IMR-90 (cell line): Measurements from ENCODE around the gene NAB1. TPM values are rescaled to one million over a fixed set of nuclear protein-coding genes. Genes with fewer than 3 reads are reported as not detected.

ENCODE experiments used
- ATAC-seq: fragments of 200-7000 bp; cut with Tn5 transposase; 2 replicates; pipeline ENCODE4 v1.9.1; 2020; ENCODE audit warnings: low read depth, mild to moderate bottlenecking, moderate library complexity
- BruUV-seq: library from RNA; stranded (reverse); fragments of 400-500 nt; replicated peaks from 2 replicates; lab custom pipeline; 2021; lab: Mats Ljungman, UMichigan
- CTCF ChIA-PET: fragments of 300-600 bp; formaldehyde crosslinking; extraction: SDS; loops from one replicate; lab custom pipeline; 2021; ENCODE audit warnings: antibody characterized with exemption; lab: Yijun Ruan, JAX
- POLR2A ChIA-PET: fragments of 300-600 bp; sonication (Branson Sonifier 250); formaldehyde crosslinking; loops from one replicate; lab custom pipeline; 2022; ENCODE audit warnings: antibody characterized with exemption; ENCODE audit not compliant: unreplicated experiment; lab: Charles Lee
- DNase-seq: peaks from one replicate; pipeline ENCODE4 v3.0.0; 2013
- H2AFZ ChIP-seq: replicated peaks from 2 replicates; pipeline ENCODE3; 2013; ENCODE audit warnings: low read length, mild to moderate bottlenecking; ENCODE audit not compliant: poor library complexity
- H2AK5ac ChIP-seq: 2 replicates; pipeline ENCODE4 v1.6.1; 2013; ENCODE audit warnings: low read depth, low read length, inconsistent platforms
- H2AK9ac ChIP-seq: replicated peaks from 2 replicates; pipeline ENCODE3; 2013; ENCODE audit warnings: mild to moderate bottlenecking, low read depth, low read length, moderate library complexity; ENCODE audit not compliant: poor library complexity
- H2BK120ac ChIP-seq: 2 replicates; pipeline ENCODE4 v1.6.1; 2013; ENCODE audit warnings: low read depth, low read length, inconsistent platforms
- H2BK15ac ChIP-seq: 3 replicates; pipeline ENCODE4 v1.6.1; 2013; ENCODE audit warnings: low read depth, low read length, inconsistent platforms
- H2BK20ac ChIP-seq: 2 replicates; pipeline ENCODE4 v1.6.1; 2013; ENCODE audit warnings: low read depth, mild to moderate bottlenecking, inconsistent platforms, low read length, moderate library complexity
- H2BK5ac ChIP-seq: 2 replicates; pipeline ENCODE4 v1.6.1; 2013; ENCODE audit warnings: mild to moderate bottlenecking, low read depth, low read length, inconsistent platforms; ENCODE audit not compliant: poor library complexity, severe bottlenecking
- H3K14ac ChIP-seq: replicated peaks from 2 replicates; pipeline ENCODE4 v1.6.1; 2013; ENCODE audit warnings: low read depth, low read length, inconsistent platforms
- H3K18ac ChIP-seq: 2 replicates; pipeline ENCODE4 v1.6.1; 2013; ENCODE audit warnings: low read depth, low read length, control low read depth
- H3K23ac ChIP-seq: 2 replicates; pipeline ENCODE4 v1.6.1; 2013; ENCODE audit warnings: low read depth, low read length, inconsistent platforms
- H3K27ac ChIP-seq: 2 replicates; pipeline ENCODE4 v1.5.1; 2013; ENCODE audit warnings: mild to moderate bottlenecking, control low read depth, low read length; ENCODE audit not compliant: insufficient read depth
- H3K27me3 ChIP-seq: 2 replicates; pipeline ENCODE4 v1.6.1; 2013; ENCODE audit warnings: low read length; ENCODE audit not compliant: control insufficient read depth, insufficient read depth
- H3K36me3 ChIP-seq: 2 replicates; pipeline ENCODE4 v1.6.1; 2013; ENCODE audit warnings: low read length, mixed read lengths; ENCODE audit not compliant: control insufficient read depth, insufficient read depth
- H3K4ac ChIP-seq: 2 replicates; pipeline ENCODE4 v1.6.1; 2013; ENCODE audit warnings: low read depth, low read length, inconsistent platforms
- H3K4me1 ChIP-seq: 2 replicates; pipeline ENCODE4 v1.6.1; 2013; ENCODE audit warnings: low read length, mixed read lengths; ENCODE audit not compliant: control insufficient read depth, insufficient read depth
- H3K4me2 ChIP-seq: 2 replicates; pipeline ENCODE4 v1.6.1; 2013; ENCODE audit warnings: low read depth, mild to moderate bottlenecking, control low read depth, low read length, moderate library complexity
- H3K4me3 ChIP-seq: 2 replicates; pipeline ENCODE4 v1.5.1; 2013; ENCODE audit warnings: low read depth, mild to moderate bottlenecking, control low read depth, low read length, moderate library complexity; ENCODE audit not compliant: insufficient read depth
- H3K56ac ChIP-seq: 2 replicates; pipeline ENCODE4 v1.6.1; 2013; ENCODE audit warnings: low read length, inconsistent platforms; ENCODE audit not compliant: insufficient read depth; ENCODE audit errors: extremely low read depth
- H3K79me1 ChIP-seq, 2 experiments: 2 replicates each; pipeline ENCODE4 v1.6.1; 2013; ENCODE audit warnings: low read length in 2 of 2, inconsistent platforms in 1 of 2, low read depth in 1 of 2
- H3K9ac ChIP-seq: 2 replicates; pipeline ENCODE4 v1.6.1; 2013; ENCODE audit warnings: low read depth, low read length, control low read depth
- H3K9me1 ChIP-seq: 2 replicates; pipeline ENCODE4 v1.6.1; 2013; ENCODE audit warnings: low read length, inconsistent platforms; ENCODE audit not compliant: insufficient read depth
- H3K9me3 ChIP-seq: 2 replicates; pipeline ENCODE4 v1.6.1; 2013; ENCODE audit warnings: low read length; ENCODE audit not compliant: control insufficient read depth, insufficient read depth
- H4K20me1 ChIP-seq: 2 replicates; pipeline ENCODE4 v1.6.1; 2013; ENCODE audit warnings: low read length, inconsistent platforms; ENCODE audit not compliant: insufficient read depth
- H4K5ac ChIP-seq: 2 replicates; pipeline ENCODE4 v1.6.1; 2013; ENCODE audit warnings: mild to moderate bottlenecking, low read depth, low read length, control low read depth
- H4K8ac ChIP-seq, 2 experiments: 2 replicates each; pipeline ENCODE4 v1.6.1; 2013; ENCODE audit warnings: low read depth in 2 of 2, low read length in 2 of 2, control low read depth in 1 of 2, inconsistent platforms in 1 of 2
- H4K91ac ChIP-seq: 2 replicates; pipeline ENCODE4 v1.6.1; 2013; ENCODE audit warnings: low read depth, low read length, inconsistent platforms; ENCODE audit not compliant: insufficient read depth
- CHD1 ChIP-seq: IDR thresholded peaks from 2 replicates; pipeline ENCODE4 v1.6.1; 2012; ENCODE audit warnings: low read depth, low read length, improper control_type of control experiment
- CTCF ChIP-seq: conservative IDR thresholded peaks from 2 replicates; pipeline ENCODE4 v1.5.1; 2012; ENCODE audit warnings: mild to moderate bottlenecking, low read depth, low read length, improper control_type of control experiment
- FOS ChIP-seq: fragments of 150-350 bp; IDR thresholded peaks from 2 replicates; pipeline ENCODE4 v1.6.1; 2016; ENCODE audit warnings: low read depth, low read length
- MAFK ChIP-seq: IDR thresholded peaks from 2 replicates; pipeline ENCODE4 v1.6.1; 2012; ENCODE audit warnings: low read depth, low read length, improper control_type of control experiment
- NFE2L2 ChIP-seq: fragments of 150-350 bp; IDR thresholded peaks from 2 replicates; pipeline ENCODE4 v1.6.1; 2016; ENCODE audit warnings: low read depth, mild to moderate bottlenecking, low read length
- POLR2A ChIP-seq: IDR thresholded peaks from 2 replicates; pipeline ENCODE4 v1.6.1; 2012; ENCODE audit warnings: mild to moderate bottlenecking, low read depth, low read length
- RAD21 ChIP-seq: IDR thresholded peaks from 2 replicates; pipeline ENCODE4 v1.6.1; 2012; ENCODE audit warnings: low read length, improper control_type of control experiment
- SMC3 ChIP-seq: fragments of 150-350 bp; IDR thresholded peaks from 2 replicates; pipeline ENCODE4 v1.6.1; 2016; ENCODE audit warnings: low read depth, mild to moderate bottlenecking, antibody characterized with exemption, low read length, moderate library complexity
- WGBS, 2 experiments: methylation state at CpG; one replicate each; pipeline versions ENCODE4 v1.1.5 to v1.1.7; 2013; ENCODE audit warnings: missing lambda C conversion rate in 2 of 2; ENCODE audit not compliant: insufficient read length in 1 of 2; ENCODE audit errors: extremely low coverage in 2 of 2; 5-methylcytosine and 5-hydroxymethylcytosine counted together
- dilution Hi-C: fragments of 300-500 bp; cut with HindIII; formaldehyde crosslinking; loops from one replicate; pipeline ENCODE4 v1.14.3; 2018; ENCODE audit warnings: low sequenced_read_pairs; ENCODE audit not compliant: unreplicated experiment
- in situ Hi-C: fragments of 300-500 bp; cut with MboI; formaldehyde crosslinking; loops from 3 replicates; pipeline ENCODE4 v1.14.3; 2019; ENCODE audit warnings: low sequenced_read_pairs, inconsistent platforms, mixed read lengths
- intact Hi-C: fragments of 100-400 bp; cut with micrococcal nuclease; formaldehyde crosslinking; loops from 2 replicates; pipeline ENCODE4 v1.10.0; 2022
- polyA plus RNA-seq, 3 experiments: library from polyadenylated mRNA; depleted of rRNA; stranded (reverse); fragments of >200 nt; gene quantifications; 2 replicates each; pipeline ENCODE4 v1.2.3, GENCODE V29; 2012; ENCODE audit warnings: low replicate concordance in 1 of 3
- total RNA-seq: library from RNA; depleted of rRNA; stranded (reverse); fragments of >200 nt; gene quantifications from 2 replicates; pipeline ENCODE4 v1.2.3, GENCODE V29; 2012

NAB1 gene
- total and polyA plus RNA-seq, 2 of the 4 experiments (the other 2 are of a cell fraction): 11.9 to 31.2 TPM

DNA sequence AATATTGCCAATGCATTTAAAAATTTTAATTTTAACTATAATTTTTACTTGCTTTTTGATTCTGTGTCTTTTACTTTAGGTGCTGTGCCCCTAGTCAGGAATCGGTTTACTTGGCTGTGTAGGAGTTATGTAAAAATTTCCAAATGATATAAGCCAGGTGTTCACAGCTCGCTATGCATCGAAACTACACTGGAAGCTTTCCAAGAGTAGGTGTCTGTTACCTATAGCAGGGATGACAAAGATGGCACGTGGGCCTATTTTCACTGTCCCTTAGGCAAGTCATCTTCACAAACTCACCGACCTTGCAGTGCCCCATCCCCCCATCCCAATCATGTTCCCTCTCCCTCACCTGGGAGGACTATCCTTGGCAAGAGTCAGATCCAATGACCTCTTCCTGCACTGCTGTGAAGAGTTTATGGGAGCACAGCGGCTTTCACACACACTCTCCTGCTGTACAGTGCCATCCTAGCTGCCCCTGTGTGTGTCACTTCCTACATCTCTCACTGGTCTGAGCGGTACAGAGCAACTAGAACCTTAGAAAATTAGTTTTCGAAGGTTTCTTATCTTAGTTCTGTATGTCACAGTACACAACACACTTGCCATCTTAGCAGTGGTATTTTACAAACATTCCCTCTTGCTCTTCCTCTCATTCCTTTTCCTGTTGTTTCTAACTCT is 49.2 kb upstream of the NAB1 start:
- H3K56ac ChIP-seq: no peak overlapping the region
- no peak overlapping the region; the same call in 1 of the 2 replicates for H3K23ac ChIP-seq
- H2AK9ac ChIP-seq: no peak overlapping the region
- no peak overlapping the region for H4K8ac ChIP-seq
- no peak overlapping the region for H3K14ac ChIP-seq
- H3K4me2 ChIP-seq: no peak overlapping the region
- ChIA-PET POLR2A (interaction anchor here (0.5 kb wide), 1 partner anchor 62 kb away, joined by 3 read pairs; no protein-coding TSS in a partner anchor), CTCF (no interaction called here)
- H3K18ac ChIP-seq: no peak overlapping the region
- no peak overlapping the region for H3K4me3 ChIP-seq
- dilution Hi-C loops: no loop called here
- no peak overlapping the region for H2BK20ac ChIP-seq
- no peak overlapping the region for H4K91ac ChIP-seq
- no peak overlapping the region for H2AFZ ChIP-seq
- TF ChIP-seq CTCF (no peak), RAD21 (no peak), MAFK (no peak), POLR2A (no peak), SMC3 (no peak), FOS (no peak), NFE2L2 (no peak), CHD1 (no peak)
- in situ Hi-C loops: no loop called here
- H4K20me1 ChIP-seq: no peaks in the 10 kb centered on the region
- no peak overlapping the region for H2AK5ac ChIP-seq
- H2BK5ac ChIP-seq: no peak overlapping the region
- no peaks in the 10 kb centered on the region for H3K79me1 ChIP-seq
- no peaks in the 10 kb centered on the region for H3K9me3 ChIP-seq
- no peak overlapping the region for H2BK15ac ChIP-seq
- H3K27ac ChIP-seq: no peak overlapping the region
- WGBS, 2 experiments: 80% methylated on average over 1 of the region's 8 CpGs; no CpG with 5 or more reads in 1 of the 2 experiments
- no TSS peak for BruUV-seq
- H3K36me3 ChIP-seq: no peaks in the 10 kb centered on the region
- H4K5ac ChIP-seq: no peak overlapping the region
- DNase-seq: no peak
- intact Hi-C loops: no loop called here
- no peaks in the 10 kb centered on the region for H3K27me3 ChIP-seq
- H2BK120ac ChIP-seq: no peak overlapping the region
- H3K4me1 ChIP-seq: no peaks in the 10 kb centered on the region
- no peak overlapping the region for H3K9ac ChIP-seq
- no peaks in the 10 kb centered on the region for H3K9me1 ChIP-seq
- no peak overlapping the region for H3K4ac ChIP-seq
- no peak for ATAC-seq
